Mucosa of descending colon (tissue), 3 donors: ENCODE data around the gene ITPRIPL2. TPM values are rescaled to one million over a fixed set of nuclear protein-coding genes. Genes with fewer than 3 reads are reported as not detected.
A peak's percentile ranks its signal among the peaks of the same experiment; 100 is the strongest.

Experiments
- ATAC-seq: fragments of 200-7000 bp; cut with Tn5 transposase; one replicate; pipeline ENCODE4 v1.9.1; 2020; ENCODE audit warnings: mild to moderate bottlenecking, moderate library complexity
- DNase-seq, 3 donors: peaks; one replicate each; pipeline ENCODE4 v3.0.0-alpha.2; 2020
- H3K36me3 ChIP-seq: fragments of 200-600 bp; one replicate; pipeline ENCODE4 v1.8.0; 2021; ENCODE audit warnings: low read depth, mild to moderate bottlenecking
- H3K4me1 ChIP-seq: fragments of 200-600 bp; one replicate; pipeline ENCODE4 v1.8.0; 2021; ENCODE audit warnings: low read depth, mild to moderate bottlenecking
- H3K4me3 ChIP-seq: fragments of 200-600 bp; one replicate; pipeline ENCODE4 v1.8.0; 2021; ENCODE audit warnings: mild to moderate bottlenecking
- H3K9me3 ChIP-seq: fragments of 200-600 bp; one replicate; pipeline ENCODE4 v1.8.0; 2021; ENCODE audit warnings: mild to moderate bottlenecking
- CTCF ChIP-seq: fragments of 200-600 bp; IDR thresholded peaks from one replicate; pipeline ENCODE4 v1.8.0; 2022; ENCODE audit warnings: antibody characterized with exemption, mild to moderate bottlenecking
- intact Hi-C, 2 donors: fragments of 100-400 bp; cut with DNase I in 1 of 2; cut with micrococcal nuclease in 1 of 2; formaldehyde crosslinking; loops; one replicate each; pipeline versions ENCODE4 v1.11.0 to v1.11.1; 2022; cut with DNase I, micrococcal nuclease
- total RNA-seq, 3 donors: library from RNA; stranded (reverse); fragmentation: NEBNext Ultra II Directional in 2 of 3; extraction: Animal tissue kit (Norgen Biotek cat#: 25700) in 2 of 3; gene quantifications; one replicate each; pipeline versions ENCODE4 v1.2.1 to v1.2.4, GENCODE V29; 2021 to 2023
- donor health status: DM: no; HTN: no; CAD: no; lungs with moderate emphysema.
- donor health status: DM: no; HTN: no; CAD: no.
- donor health status: DM: no; HTN: yes; CAD: no.

ITPRIPL2 gene
- total RNA-seq, 3 donors from 2014 or later = 36.3 to 49.9 (median 36.5) TPM

- no peak for TF ChIP-seq CTCF
- DNase-seq = no peak
- Histone ChIP-seq H3K4me3 (no peak overlapping the region), H3K9me3 (no peaks in the 10 kb centered on the region), H3K36me3 (no peaks in the 10 kb centered on the region), H3K4me1 (no peaks in the 10 kb centered on the region)
- intact Hi-C loops = no loop called here
- no peak for ATAC-seq
Observed at GRCh38 chr16:19151310-19151709, 37.5 kb downstream of the ITPRIPL2 start.

DNA sequence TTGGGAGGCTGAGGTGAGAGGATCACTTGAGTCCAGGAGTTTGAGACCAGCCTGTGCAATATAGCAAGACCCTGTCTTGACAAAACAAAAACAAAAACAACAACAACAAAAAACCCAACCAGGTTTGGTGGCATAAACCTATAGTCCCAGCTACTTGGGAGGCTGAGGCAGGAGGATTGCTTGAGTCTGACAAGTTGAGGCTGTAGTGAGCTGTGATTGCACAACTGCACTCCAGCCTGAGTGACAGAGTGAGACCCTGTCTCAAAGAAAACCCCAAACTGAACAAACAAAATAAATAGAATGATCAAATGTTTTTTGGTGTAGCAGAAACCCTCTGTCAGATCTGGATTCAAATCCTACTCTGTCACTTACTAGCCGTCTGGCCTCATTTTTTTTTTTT, 38.3 kb downstream of the ITPRIPL2 start:
- Histone ChIP-seq H3K4me3 (no peak overlapping the region), H3K4me1 (no peaks in the 10 kb centered on the region), H3K9me3 (no peaks in the 10 kb centered on the region), H3K36me3 (no peaks in the 10 kb centered on the region)
- TF ChIP-seq CTCF = no peak
- intact Hi-C loops = no loop called here
- DNase-seq = no peak
- no peak for ATAC-seq

DNA sequence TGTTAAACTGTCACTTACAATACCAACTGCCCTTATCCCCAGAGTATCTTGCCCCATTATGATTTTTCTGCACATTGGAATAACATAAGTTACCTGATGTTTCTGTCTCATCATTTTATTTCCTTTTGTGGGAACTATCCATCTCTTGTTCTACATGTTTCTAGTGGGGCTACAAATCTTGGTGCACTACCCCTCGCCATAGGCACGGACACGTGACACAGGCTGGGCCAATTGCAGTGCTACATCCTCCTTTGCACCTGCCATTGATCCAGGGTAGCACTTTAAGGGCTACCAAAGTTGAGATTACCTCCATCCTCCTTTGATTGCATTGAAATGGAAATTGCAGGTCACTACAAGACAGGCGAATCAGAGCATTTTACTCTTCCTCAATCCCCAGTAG, 40.1 kb downstream of the ITPRIPL2 start:
- no peak for DNase-seq
- H3K36me3 ChIP-seq = no peaks in the 10 kb centered on the region
- H3K4me3 ChIP-seq = no peak overlapping the region
- intact Hi-C loops = no loop called here
- peak; percentile 32 for ATAC-seq
- no peaks in the 10 kb centered on the region for H3K9me3 ChIP-seq
- TF ChIP-seq CTCF = no peak
- no peaks in the 10 kb centered on the region for H3K4me1 ChIP-seq

DNA sequence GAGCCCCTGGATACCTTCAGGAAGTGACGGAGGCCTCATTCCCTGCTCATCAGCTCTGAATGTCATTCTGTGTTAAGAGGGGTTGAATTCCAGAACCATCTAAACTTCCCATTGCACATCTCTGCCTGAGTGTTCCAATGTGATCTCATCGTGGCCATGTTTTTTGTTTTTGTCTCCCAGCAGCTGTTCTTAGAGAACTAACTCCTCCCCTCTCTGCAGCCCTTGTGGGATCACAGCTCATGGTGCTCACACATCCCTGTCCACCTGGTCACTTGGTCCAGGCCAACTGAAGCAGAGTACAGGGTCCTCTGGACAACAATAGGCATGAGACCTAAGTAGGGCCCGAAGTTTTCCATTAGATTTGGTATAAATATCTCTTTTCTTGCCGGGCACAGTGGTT, 48.3 kb downstream of the ITPRIPL2 start:
- Histone ChIP-seq H3K36me3 (no peaks in the 10 kb centered on the region), H3K4me3 (no peak overlapping the region), H3K4me1 (no peaks in the 10 kb centered on the region), H3K9me3 (no peaks in the 10 kb centered on the region)
- DNase-seq (no peak), ATAC-seq (no peak)
- intact Hi-C loops = no loop called here
- no peak for TF ChIP-seq CTCF

DNA sequence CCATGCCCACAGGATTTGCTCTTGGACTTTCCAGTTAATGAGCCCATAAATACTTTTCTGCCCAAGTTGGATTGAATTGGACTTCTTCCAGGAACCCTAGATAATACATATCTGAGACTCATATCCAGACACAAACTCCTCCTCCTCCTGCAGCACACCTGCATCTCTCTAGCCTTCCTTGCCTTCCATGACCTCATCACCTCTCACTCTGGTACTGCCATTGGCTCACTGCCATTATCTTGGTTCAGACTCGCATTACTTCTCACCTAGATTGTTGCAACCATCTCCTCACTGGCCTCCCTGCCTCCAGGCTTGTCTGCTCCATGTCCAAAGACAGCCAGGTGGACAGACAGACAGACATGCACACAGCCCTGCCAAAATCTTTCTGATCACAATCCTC, 49.5 kb downstream of the ITPRIPL2 start:
- H3K4me1 ChIP-seq = peaks cover 6% of the 10 kb centered on the region
- TF ChIP-seq CTCF = no peak
- H3K36me3 ChIP-seq = no peaks in the 10 kb centered on the region
- H3K4me3 ChIP-seq = no peak overlapping the region
- H3K9me3 ChIP-seq = no peaks in the 10 kb centered on the region
- DNase-seq (no peak), ATAC-seq (no peak)
- intact Hi-C loops = no loop called here

DNA sequence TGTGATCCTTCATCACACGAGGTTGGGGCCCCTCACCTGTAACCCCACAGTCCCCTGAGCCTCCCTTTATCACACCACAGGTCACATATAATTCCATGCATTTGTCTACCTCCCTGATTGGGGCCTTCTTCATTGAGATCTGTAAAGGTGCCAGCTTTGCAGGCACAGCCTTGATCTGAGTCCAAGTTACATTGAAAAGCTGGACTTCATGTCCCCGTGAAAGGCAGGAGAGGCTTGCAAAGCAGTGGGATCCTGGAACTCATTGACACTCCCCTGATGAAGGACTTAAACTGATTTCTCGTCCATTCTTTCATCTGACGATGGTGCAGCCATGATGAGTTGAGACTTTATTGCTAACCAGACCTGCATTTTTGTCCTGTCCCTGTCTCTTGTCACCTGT, 50.5 kb downstream of the ITPRIPL2 start:
- H3K4me3 ChIP-seq = no peak overlapping the region
- intact Hi-C loops = no loop called here
- DNase-seq (no peak), ATAC-seq (no peak)
- H3K9me3 ChIP-seq = no peaks in the 10 kb centered on the region
- H3K4me1 ChIP-seq = peaks cover 13% of the 10 kb centered on the region
- no peaks in the 10 kb centered on the region for H3K36me3 ChIP-seq
- TF ChIP-seq CTCF = no peak
